Stimulated activated CD4-positive, alpha-beta T cell treated with anti-CD3 and anti-CD28 coated beads, Interleukin-4, amount 100 ng/mL, for 4 hours (primary cell): ENCODE results near the gene CAMP.
"Not testable (repeated sequence)": the region's sequence is repeated elsewhere in the genome, so short reads cannot be mapped to it uniquely, and the experiment has no call there.

Source experiments
- DNase-seq, 2 experiments: peaks; one replicate each; pipeline ENCODE4 v3.0.0-alpha.2; 2020

The CAMP gene

GRCh38 chr3:48222616-48223513 is at the start of gene CAMP:
CAMP (plus strand) TSS chr3:48223495; CDS start chr3:48223512, 17 bp downstream.
- DNase-seq, result no peak

- DNase-seq, result no peak
Observed at GRCh38 chr3:48178072-48178471, 45.2 kb upstream of the CAMP start.

DNA sequence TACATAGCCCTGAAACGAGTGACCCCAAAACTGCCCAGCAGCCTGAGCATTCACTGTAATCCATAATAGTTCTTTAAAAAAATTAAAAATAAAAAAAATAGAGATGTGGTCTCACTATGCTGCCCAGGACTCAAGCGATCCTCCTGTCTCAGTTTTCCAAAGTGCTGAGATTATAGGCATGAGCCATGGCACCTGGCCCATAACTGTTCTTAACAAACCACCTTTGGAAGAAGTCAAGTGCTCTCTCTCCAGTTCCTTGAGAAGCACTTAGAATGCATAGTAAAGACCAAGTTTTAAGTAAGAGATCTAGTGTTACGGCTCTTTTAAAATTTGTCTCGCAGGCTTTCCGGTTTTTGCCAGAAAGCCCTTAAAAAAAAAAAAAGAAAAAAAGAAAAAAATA is 43.3 kb upstream of the CAMP start:
- no peak for DNase-seq

- DNase-seq, result no peak
Observed at GRCh38 chr3:48180531-48181253, 42.6 kb upstream of the CAMP start.

GRCh38 chr3:48184299-48184698 is 39.0 kb upstream of the CAMP start:
- DNase-seq, result no peak

- DNase-seq, result no peak
Observed at GRCh38 chr3:48185129-48185528, 38.2 kb upstream of the CAMP start.

DNA sequence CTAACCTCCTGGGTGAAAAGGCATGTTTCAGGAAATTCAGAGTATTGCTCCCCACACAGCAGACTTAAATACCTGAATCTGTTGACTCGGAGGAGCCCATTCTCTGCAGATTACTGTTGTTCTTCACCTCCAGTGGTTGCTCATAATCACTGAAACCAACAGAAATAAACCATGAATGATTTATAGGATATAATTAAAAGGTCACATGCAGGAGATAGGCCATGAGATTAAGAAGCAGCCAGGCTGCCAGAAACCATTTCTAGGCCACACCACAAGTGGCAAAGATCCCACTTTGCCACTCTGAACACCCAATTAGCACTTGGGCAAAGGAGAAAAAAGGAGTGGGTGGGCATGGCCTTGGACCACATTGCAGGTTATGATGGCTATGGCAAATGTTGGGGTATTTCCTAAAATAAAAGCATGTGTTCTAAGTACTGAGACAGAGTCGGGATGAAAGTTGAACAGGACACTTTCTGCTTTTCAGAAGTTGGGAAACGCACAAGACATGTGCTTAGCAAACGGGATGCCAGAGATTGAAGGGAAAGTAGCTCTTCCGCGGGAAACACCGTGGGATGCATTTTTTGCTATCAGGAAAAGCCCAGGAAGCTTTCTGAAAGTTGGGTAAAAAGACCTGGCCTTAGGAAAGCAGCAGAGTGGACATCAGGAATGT is 36.5 kb upstream of the CAMP start:
- no peak for DNase-seq

- no peak for DNase-seq
Observed at GRCh38 chr3:48187301-48187578, 36.1 kb upstream of the CAMP start.

DNA sequence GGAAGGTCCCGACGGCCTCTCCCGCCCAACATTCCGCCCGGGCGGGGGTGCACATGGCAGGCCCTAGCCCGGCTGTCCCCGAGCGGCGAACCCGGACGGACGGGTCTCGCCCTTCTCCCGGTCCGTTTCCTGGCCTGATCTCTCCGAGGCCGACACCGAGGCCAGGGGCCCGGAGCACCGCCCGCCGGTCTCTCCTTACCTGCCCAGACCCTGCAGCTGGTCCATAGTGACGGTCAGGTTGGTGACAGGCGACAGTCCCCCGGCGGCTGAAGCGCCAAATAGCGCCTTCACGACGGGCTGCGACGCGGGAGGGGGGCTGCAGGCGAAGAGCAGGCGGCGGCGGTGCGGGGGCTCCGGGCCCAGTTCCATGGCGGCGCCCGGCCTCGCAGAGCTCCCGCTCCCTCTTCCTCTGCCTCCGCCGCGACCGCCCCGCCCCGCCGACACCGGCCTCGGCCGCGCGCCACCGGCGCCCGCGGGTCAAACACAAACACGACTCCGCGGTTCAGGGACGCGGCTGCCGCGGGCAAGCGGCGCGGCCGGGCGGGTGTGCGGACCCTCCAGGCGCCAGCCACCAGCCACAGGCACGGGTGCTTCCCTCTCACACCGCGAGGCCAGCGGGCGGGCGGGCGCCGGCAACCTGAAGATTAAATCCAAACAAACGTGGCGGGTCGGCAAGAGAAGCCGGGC is 35.6 kb upstream of the CAMP start:
- DNase-seq, result peak in 1 of 2 experiments; percentile 25

GRCh38 chr3:48188266-48189201 is 34.8 kb upstream of the CAMP start, which contains the start of gene CDC25A:
CDC25A (minus strand) TSS chr3:48188417; CDS start chr3:48187947, 470 bp downstream.
- peak; percentile 84 to 94 for DNase-seq

DNA sequence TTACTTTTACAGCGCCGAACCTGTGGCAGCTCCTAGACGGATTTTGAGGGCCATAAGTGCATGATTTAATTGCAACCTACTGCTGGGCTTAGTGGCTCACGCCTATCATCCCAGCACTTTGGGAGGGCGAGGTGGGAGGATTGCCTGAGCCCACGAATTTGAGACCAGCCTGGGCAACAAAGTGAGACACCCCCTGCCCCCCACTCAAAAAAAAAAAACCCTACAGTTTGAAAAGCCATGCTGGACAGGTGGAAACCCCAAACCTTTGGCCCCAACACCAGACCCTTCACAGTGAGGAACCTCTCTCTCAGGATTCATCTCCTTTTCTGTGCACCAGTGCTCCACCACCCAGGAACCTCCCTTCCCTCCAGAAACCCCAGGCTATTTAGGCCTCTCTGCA is 34.0 kb upstream of the CAMP start:
- no peak for DNase-seq

- no peak for DNase-seq
Observed at GRCh38 chr3:48190911-48191310, 32.4 kb upstream of the CAMP start.

- no peak for DNase-seq
Observed at GRCh38 chr3:48194446-48195071, 28.7 kb upstream of the CAMP start.

DNA sequence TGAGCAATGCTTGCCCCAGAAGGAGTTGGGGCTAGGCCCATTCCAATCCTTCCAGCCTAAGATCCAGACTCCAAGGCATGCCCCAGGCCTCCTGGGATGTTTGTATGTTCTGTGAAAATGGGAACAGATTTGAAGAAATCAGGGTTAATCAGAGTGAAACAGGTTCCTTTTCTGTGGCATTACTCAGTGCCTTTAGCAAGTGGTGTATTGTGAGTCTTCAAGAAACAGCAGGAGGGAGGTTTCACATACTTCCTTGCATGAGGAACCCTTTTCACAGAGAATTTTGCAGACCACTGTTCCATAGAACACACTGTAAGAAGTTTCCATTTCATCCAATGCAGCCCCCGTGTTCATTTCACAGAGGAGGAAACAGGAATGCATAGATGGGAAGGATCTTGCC is 26.7 kb upstream of the CAMP start:
- no peak for DNase-seq

DNA sequence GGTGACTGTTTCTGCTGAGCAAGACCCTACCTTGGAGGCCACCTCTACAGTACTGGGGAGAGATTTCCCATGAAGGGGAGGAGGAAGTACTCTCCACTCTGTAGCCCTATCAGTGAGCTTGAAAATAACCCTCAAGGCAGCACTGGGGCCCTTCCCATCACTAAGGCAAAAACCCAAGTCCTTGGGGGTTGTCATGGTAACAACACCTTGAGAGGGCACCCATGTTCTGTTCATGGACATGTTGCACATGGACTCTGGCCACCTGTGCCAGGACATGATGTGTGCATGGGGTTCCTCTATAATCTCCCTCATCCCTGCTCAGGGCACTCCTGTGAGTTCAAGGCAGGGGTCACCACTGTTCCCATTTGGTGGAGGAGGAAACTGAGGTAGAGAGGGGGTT is 24.2 kb upstream of the CAMP start:
- no peak for DNase-seq

GRCh38 chr3:48202632-48203031 is 20.7 kb upstream of the CAMP start:
- no peak for DNase-seq

DNA sequence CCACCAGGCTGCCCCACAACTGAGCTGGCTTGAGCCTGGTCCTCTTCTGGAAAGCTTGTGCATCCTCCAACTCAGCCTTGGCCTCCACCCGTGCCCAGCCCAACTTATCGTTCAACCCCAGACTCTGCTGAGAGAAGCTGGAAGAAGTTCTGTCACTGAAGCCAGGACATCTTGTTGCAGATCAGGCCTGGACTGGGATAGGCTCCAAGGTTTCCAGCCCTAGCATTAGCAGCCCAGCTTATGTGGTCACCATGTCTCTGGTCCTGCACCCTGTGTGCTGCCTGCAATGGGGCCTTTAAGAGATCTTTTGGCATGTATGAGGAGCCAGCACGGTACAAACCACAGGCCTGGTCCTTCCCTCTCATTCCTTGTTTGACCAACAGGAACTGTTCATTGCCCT is 15.2 kb upstream of the CAMP start:
- no peak for DNase-seq

GRCh38 chr3:48209445-48209844 is 13.8 kb upstream of the CAMP start:
- DNase-seq, result no peak

DNA sequence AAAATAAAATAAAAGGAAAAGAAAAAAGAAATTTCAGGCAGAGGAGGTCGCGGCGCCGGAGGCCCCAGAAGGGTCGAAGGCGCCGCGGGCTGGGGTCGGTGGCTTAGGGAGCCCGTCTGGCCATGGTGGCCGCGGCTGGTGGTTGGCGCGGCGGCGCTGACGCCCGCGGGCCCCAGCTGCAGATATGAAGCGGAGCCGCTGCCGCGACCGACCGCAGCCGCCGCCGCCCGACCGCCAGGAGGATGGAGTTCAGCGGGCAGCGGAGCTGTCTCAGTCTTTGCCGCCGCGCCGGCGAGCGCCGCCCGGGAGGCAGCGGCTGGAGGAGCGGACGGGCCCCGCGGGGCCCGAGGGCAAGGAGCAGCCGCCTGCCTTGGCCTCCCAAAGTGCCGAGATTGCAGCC is 12.8 kb upstream of the CAMP start:
- DNase-seq, result not testable (repeated sequence)

GRCh38 chr3:48211776-48212175 is 11.5 kb upstream of the CAMP start:
- not testable (repeated sequence) for DNase-seq

DNA sequence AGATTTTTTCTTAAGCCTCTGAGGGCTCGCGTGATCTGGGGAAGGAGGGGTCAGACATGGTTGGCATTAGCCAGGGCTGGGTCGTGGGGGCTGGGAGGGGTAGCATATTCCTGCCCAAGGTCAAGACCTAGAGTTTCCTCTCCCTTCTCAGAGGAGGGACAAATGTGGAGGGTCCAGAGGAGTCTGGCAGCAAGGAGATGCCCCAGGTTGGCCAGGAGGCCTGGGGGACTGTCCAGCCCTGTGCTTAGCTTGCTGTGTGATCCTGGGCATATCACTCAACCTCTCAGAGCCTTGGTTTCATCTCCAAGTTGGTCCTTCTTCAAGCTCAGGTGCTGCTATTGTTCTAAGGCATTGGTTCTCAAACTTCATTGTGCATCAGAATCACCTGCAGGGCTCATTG is 9.1 kb upstream of the CAMP start:
- DNase-seq, result no peak
